Nephron (organoid): Measurements from ENCODE around the gene TCERG1L.
A peak's percentile ranks its signal among the peaks of the same experiment; 100 is the strongest.
"Not testable (repeated sequence)": the region's sequence is repeated elsewhere in the genome, so short reads cannot be mapped to it uniquely, and the experiment has no call there.

Source experiments
- H3K27ac Mint-ChIP-seq, 3 experiments: 2 replicates each; pipeline ENCODE4 v1.8.0; 2020; ENCODE audit warnings: mixed read lengths in 3 of 3, mild to moderate bottlenecking in 2 of 3, moderate library complexity in 1 of 3
- H3K27me3 Mint-ChIP-seq: 2 replicates; pipeline ENCODE4 v1.8.0; 2021; ENCODE audit warnings: low read depth, mild to moderate bottlenecking, moderate library complexity, mixed read lengths
- H3K36me3 Mint-ChIP-seq: 2 replicates; pipeline ENCODE4 v1.8.0; 2020; ENCODE audit warnings: low read depth, mixed read lengths
- H3K4me1 Mint-ChIP-seq: 2 replicates; pipeline ENCODE4 v1.8.0; 2020; ENCODE audit warnings: mixed read lengths
- H3K4me3 Mint-ChIP-seq, 3 experiments: 2 replicates each; pipeline ENCODE4 v1.8.0; 2020; ENCODE audit warnings: mild to moderate bottlenecking in 3 of 3, mixed read lengths in 3 of 3, moderate library complexity in 2 of 3
- H3K9me3 Mint-ChIP-seq: 2 replicates; pipeline ENCODE4 v1.8.0; 2020; ENCODE audit warnings: mixed read lengths
- TF ChIP-seq, protein P1 (sequence below), 3 experiments: fragments of 200-600 bp; sonication (generic); IDR thresholded peaks; one replicate each; pipeline ENCODE4 v1.5.0; 2021; ENCODE audit warnings: antibody characterized with exemption in 3 of 3; ENCODE audit not compliant: unreplicated experiment in 3 of 3

Gene TCERG1L

GRCh38 chr10:131155876-131156230 is 155.7 kb downstream of the TCERG1L start:
- H3K27ac Mint-ChIP-seq, result peak overlapping the region in 1 of 3 experiments; percentile 25
- H3K9me3 Mint-ChIP-seq, result peaks cover 24% of the 10 kb centered on the region
- TF ChIP-seq, protein P1, sequence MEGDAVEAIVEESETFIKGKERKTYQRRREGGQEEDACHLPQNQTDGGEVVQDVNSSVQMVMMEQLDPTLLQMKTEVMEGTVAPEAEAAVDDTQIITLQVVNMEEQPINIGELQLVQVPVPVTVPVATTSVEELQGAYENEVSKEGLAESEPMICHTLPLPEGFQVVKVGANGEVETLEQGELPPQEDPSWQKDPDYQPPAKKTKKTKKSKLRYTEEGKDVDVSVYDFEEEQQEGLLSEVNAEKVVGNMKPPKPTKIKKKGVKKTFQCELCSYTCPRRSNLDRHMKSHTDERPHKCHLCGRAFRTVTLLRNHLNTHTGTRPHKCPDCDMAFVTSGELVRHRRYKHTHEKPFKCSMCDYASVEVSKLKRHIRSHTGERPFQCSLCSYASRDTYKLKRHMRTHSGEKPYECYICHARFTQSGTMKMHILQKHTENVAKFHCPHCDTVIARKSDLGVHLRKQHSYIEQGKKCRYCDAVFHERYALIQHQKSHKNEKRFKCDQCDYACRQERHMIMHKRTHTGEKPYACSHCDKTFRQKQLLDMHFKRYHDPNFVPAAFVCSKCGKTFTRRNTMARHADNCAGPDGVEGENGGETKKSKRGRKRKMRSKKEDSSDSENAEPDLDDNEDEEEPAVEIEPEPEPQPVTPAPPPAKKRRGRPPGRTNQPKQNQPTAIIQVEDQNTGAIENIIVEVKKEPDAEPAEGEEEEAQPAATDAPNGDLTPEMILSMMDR (IDR thresholded peaks at IDR 0.05; ENCODE audit: unreplicated experiment in 3 of 3), result no peak
- peak overlapping the region in 1 of 3 experiments; percentile 12 for H3K4me3 Mint-ChIP-seq
- peaks cover 6% of the 10 kb centered on the region for H3K36me3 Mint-ChIP-seq
- H3K4me1 Mint-ChIP-seq, result peaks cover 15% of the 10 kb centered on the region
- H3K27me3 Mint-ChIP-seq, result peaks cover 76% of the 10 kb centered on the region

DNA sequence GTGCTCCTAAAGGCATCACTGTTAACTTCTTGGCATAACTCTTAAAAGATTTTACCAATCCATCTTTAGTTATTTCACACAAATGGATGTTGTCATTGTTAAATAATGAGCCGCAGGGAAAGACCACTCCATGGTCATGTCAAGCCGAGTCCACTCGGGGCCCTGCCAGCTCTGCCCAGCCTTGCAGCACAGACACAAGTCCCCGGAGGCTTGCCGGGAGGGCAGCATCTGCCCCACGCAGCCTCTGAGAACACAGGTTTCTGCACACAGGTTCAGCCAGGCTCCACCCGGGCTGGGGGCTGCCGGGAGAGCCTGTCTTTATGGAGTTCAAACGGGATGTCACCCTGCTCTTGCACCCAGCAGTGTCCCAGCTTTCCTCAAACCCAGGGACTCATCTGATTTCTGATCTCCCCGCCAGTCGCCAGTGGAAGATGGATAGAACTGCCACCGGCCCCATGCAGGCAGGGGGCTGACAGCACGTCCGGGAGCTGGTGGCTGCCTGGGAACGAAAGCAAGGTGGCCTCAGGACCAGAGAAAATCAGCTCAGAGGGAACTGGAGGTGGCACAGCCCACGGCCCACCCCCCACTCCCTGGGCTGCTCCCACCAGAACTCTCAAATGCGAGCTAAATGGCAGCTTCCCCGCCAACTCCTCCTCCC is 156.2 kb downstream of the TCERG1L start:
- Mint-ChIP-seq H3K27me3 (peaks cover 72% of the 10 kb centered on the region), H3K4me3 (peak overlapping the region in 1 of 3 experiments; percentile 12), H3K9me3 (peaks cover 26% of the 10 kb centered on the region), H3K4me1 (peaks cover 15% of the 10 kb centered on the region), H3K36me3 (peaks cover 6% of the 10 kb centered on the region), H3K27ac (peak overlapping the region in 1 of 3 experiments; percentile 25)
- TF ChIP-seq, protein P1 (IDR thresholded peaks at IDR 0.05; ENCODE audit: unreplicated experiment in 3 of 3), result no peak

- Mint-ChIP-seq H3K27me3 (peaks cover 67% of the 10 kb centered on the region), H3K4me3 (no peak overlapping the region), H3K36me3 (peaks cover 6% of the 10 kb centered on the region), H3K9me3 (peaks cover 26% of the 10 kb centered on the region), H3K27ac (no peak overlapping the region), H3K4me1 (peaks cover 8% of the 10 kb centered on the region)
- TF ChIP-seq, protein P1 (IDR thresholded peaks at IDR 0.05; ENCODE audit: unreplicated experiment in 3 of 3), result no peak
Measured at GRCh38 chr10:131154306-131155025, 157.1 kb downstream of the TCERG1L start.

DNA sequence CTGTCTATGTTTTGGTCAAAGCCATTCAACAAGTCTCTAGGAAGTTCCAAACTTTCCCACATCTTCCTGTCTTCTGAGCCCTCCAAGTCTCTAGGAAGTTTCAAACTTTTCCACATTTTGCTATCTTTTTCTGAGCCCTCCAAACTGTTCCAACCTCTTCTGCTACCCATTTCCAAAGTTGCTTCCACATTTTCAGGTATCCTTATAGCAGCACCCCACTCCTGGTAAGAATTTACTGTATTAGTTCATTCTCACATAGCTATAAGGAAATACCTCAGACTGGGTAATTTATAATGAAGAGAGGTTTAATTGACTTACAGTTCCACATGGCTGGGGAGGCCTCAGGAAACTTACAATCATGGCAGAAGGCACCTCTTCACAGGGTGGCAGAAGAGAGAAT is 159.1 kb downstream of the TCERG1L start:
- H3K9me3 Mint-ChIP-seq, result peaks cover 26% of the 10 kb centered on the region
- not testable (repeated sequence) for H3K36me3 Mint-ChIP-seq, H3K27ac Mint-ChIP-seq

GRCh38 chr10:131150126-131150525 is 161.4 kb downstream of the TCERG1L start:
- TF ChIP-seq, protein P1 (IDR thresholded peaks at IDR 0.05; ENCODE audit: unreplicated experiment in 3 of 3), result no peak
- Mint-ChIP-seq H3K27ac (no peak overlapping the region), H3K27me3 (peaks cover 32% of the 10 kb centered on the region), H3K4me3 (no peak overlapping the region), H3K36me3 (peaks cover 6% of the 10 kb centered on the region), H3K4me1 (peaks cover 20% of the 10 kb centered on the region), H3K9me3 (peaks cover 26% of the 10 kb centered on the region)

More for the DNA sequence above, 159.1 kb downstream of the TCERG1L start:
- H3K4me1 Mint-ChIP-seq, H3K4me3 Mint-ChIP-seq: not testable (repeated sequence)
- peaks cover 49% of the 10 kb centered on the region for H3K27me3 Mint-ChIP-seq

DNA sequence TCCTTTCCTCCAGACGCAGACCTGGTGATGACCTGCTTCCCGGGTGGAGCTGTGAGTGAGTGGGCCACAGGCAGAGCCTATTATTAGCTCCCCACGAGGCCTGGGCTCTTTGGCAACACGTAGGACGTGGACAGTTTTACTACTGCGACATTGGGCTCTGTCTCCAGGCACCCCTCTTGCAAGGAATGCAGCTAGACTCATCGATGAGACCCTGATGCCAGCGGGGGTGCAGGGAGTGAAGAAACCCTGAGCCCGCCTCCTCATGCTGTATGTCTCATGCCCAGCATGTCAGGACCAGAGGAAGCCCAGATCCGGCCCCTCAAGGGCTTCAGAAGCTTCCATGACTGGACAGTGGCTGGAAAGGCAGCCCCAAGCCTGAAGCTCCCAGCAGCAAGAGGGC is 161.9 kb downstream of the TCERG1L start:
- no peak overlapping the region for H3K27ac Mint-ChIP-seq
- TF ChIP-seq, protein P1 (IDR thresholded peaks at IDR 0.05; ENCODE audit: unreplicated experiment in 3 of 3), result no peak
- H3K4me3 Mint-ChIP-seq, result no peak overlapping the region
- peaks cover 26% of the 10 kb centered on the region for H3K4me1 Mint-ChIP-seq
- peaks cover 6% of the 10 kb centered on the region for H3K36me3 Mint-ChIP-seq
- peaks cover 26% of the 10 kb centered on the region for H3K9me3 Mint-ChIP-seq
- peaks cover 27% of the 10 kb centered on the region for H3K27me3 Mint-ChIP-seq
